ENCODE data around the gene CAMK4.

The CAMK4 gene

GRCh38 chr5:111223787-111224560 lies at the start of gene CAMK4:
TSS of gene CAMK4 (plus strand) at chr5:111224384. CDS start at chr5:111224484, 100 bp downstream.
- DNase-seq = peak; percentile 79

- DNase-seq = no peak
These were observed 41.1 kb upstream of the CAMK4 start for GRCh38 chr5:111183064-111183463.

GRCh38 chr5:111187079-111187478 lies 37.1 kb upstream of the CAMK4 start:
- DNase-seq = no peak

- no peak for DNase-seq
These were observed 30.1 kb upstream of the CAMK4 start for GRCh38 chr5:111194053-111194452.

GRCh38 chr5:111194925-111195324 lies 29.3 kb upstream of the CAMK4 start:
- no peak for DNase-seq

GRCh38 chr5:111197523-111197922 lies 26.7 kb upstream of the CAMK4 start:
- peak; percentile 13 for DNase-seq

GRCh38 chr5:111198281-111198966 lies 25.8 kb upstream of the CAMK4 start:
- no peak for DNase-seq

- DNase-seq = no peak
These were observed 23.4 kb upstream of the CAMK4 start for GRCh38 chr5:111200828-111201227.

GRCh38 chr5:111201705-111202104 lies 22.5 kb upstream of the CAMK4 start:
- DNase-seq = no peak

- DNase-seq = no peak
These were observed 12.8 kb upstream of the CAMK4 start for GRCh38 chr5:111211341-111211740.

GRCh38 chr5:111214052-111214742 lies 10.0 kb upstream of the CAMK4 start:
- no peak for DNase-seq

GRCh38 chr5:111215971-111216370 lies 8.2 kb upstream of the CAMK4 start:
- no peak for DNase-seq

- DNase-seq = no peak
These were observed 3.0 kb upstream of the CAMK4 start for GRCh38 chr5:111221139-111221538.

GRCh38 chr5:111223101-111223786 lies 940 bp upstream of the CAMK4 start:
- DNase-seq = no peak

- DNase-seq = peak; percentile 6
These were observed 569 bp downstream of the CAMK4 start for GRCh38 chr5:111224561-111225345.

- DNase-seq = no peak
These were observed 1.7 kb downstream of the CAMK4 start for GRCh38 chr5:111225926-111226325.

- no peak for DNase-seq
These were observed 2.4 kb downstream of the CAMK4 start for GRCh38 chr5:111226556-111226955.

GRCh38 chr5:111227226-111227782 lies 3.1 kb downstream of the CAMK4 start:
- no peak for DNase-seq

- peak; percentile 35 for DNase-seq
These were observed 3.6 kb downstream of the CAMK4 start for GRCh38 chr5:111227801-111228200.

- no peak for DNase-seq
These were observed 4.5 kb downstream of the CAMK4 start for GRCh38 chr5:111228520-111229220.

GRCh38 chr5:111229221-111229835 lies 5.1 kb downstream of the CAMK4 start:
- DNase-seq = no peak
